Adrenal gland (tissue), 12 donors: ENCODE measurements around the gene HIP1. TPM values are rescaled to one million over a fixed set of nuclear protein-coding genes. Genes with fewer than 3 reads are reported as not detected.
"Not testable (repeated sequence)": the region's sequence is repeated elsewhere in the genome, so short reads cannot be mapped to it uniquely, and the experiment has no call there.

Experiments used
- DNase-seq, 7 donors: peaks; one replicate each; pipeline ENCODE4 v3.0.0-alpha.2; 2019 to 2020
- H3K27ac ChIP-seq, 5 donors: fragments of 200-600 bp; sonication (generic) in 4 of 5; 1 replicate in 3 of 5; 2 replicates in 2 of 5; pipeline versions ENCODE4 v1.5.1 to v1.8.0; 2016 to 2020; ENCODE audit warnings: mild to moderate bottlenecking in 1 of 5
- H3K27me3 ChIP-seq: fragments of 200-600 bp; 2 replicates; pipeline ENCODE4 v1.8.0; 2021
- H3K36me3 ChIP-seq, 2 donors: fragments of 200-600 bp; replicated peaks in 1 of 2; 1 replicate in 1 of 2; 2 replicates in 1 of 2; pipeline versions ENCODE4 v1.5.1 to v1.8.0; 2018 to 2022
- H3K4me1 ChIP-seq, 2 donors: fragments of 200-600 bp; replicated peaks in 1 of 2; 1 replicate in 1 of 2; 2 replicates in 1 of 2; pipeline versions ENCODE4 v1.5.1 to v1.8.0; 2018 to 2021
- H3K4me3 ChIP-seq, 4 donors: fragments of 200-600 bp; sonication (generic) in 3 of 4; one replicate each; pipeline ENCODE4 v1.5.1; 2016 to 2018
- H3K9me3 ChIP-seq, 3 donors: fragments of 200-600 bp; sonication (generic) in 1 of 3; replicated peaks in 1 of 3; 1 replicate in 2 of 3; 2 replicates in 1 of 3; pipeline versions ENCODE4 v1.5.1 to v1.8.0; 2016 to 2021
- POLR2A ChIP-seq, 2 donors: fragments of 450-650 bp; IDR thresholded peaks; one replicate each; pipeline ENCODE4 v1.6.1; 2017; ENCODE audit warnings: antibody characterized with exemption in 2 of 2, mild to moderate bottlenecking in 2 of 2, moderate library complexity in 1 of 2
- WGBS, 4 donors: extraction: QIAGEN DNeasy Blood & Tissue Kit in 2 of 4; methylation state at CpG; one replicate each; pipeline versions ENCODE4 v1.1.5 to v1.1.7; 2013 to 2017; 5-methylcytosine and 5-hydroxymethylcytosine counted together
- intact Hi-C, 2 donors: fragments of 100-400 bp; cut with DNase I; formaldehyde crosslinking; loops; one replicate each; pipeline versions ENCODE4 v1.14.1 to v1.15.0; 2022 to 2023
- polyA plus RNA-seq, 3 donors: library from polyadenylated mRNA; stranded (reverse); fragments of 200-250 nt in 2 of 3; fragments of 350-450 nt in 1 of 3; fragmentation: Illumina TruSeq in 1 of 3; extraction: RNeasy Lipid Tissue Mini Kit (QIAGEN cat#74804) in 1 of 3; gene quantifications; one replicate each; pipeline ENCODE4 v1.2.3, GENCODE V29; 2013 to 2014
- total RNA-seq, 9 donors: library from RNA; depleted of rRNA in 4 of 9; stranded (reverse); fragments of >200 nt in 4 of 9; fragments of 120-200 nt in 1 of 9; fragmentation: NEBNext Ultra II Directional in 1 of 9; extraction: Animal tissue kit (Norgen Biotek cat#: 25700) in 1 of 9; gene quantifications; one replicate each; pipeline versions ENCODE4 v1.1.0 to v1.2.4, GENCODE V29; 2013 to 2023
- TF ChIP-seq, protein P1 (sequence below), 6 experiments: fragments of 450-650 bp in 4 of 6; fragments of 200-600 bp in 2 of 6; sonication (generic) in 1 of 6; IDR thresholded peaks; 1 replicate in 5 of 6; 2 replicates in 1 of 6; pipeline versions ENCODE4 v1.5.1 to v1.8.0; 2016 to 2021; ENCODE audit warnings: antibody characterized with exemption in 6 of 6, mild to moderate bottlenecking in 2 of 6, moderate library complexity in 1 of 6
- donor health status: healthy with polysubstance abuse.
- donor health status: Bipolar disorder and iron deficiency.
- donor health status: DM: yes; HTN: yes; CAD: no.
- donor health status: DM: no; HTN: no; CAD: no.
- donor health status: DM: no; HTN: no; CAD: no.
- donor health status: DM: yes; HTN: yes; CAD: no.

HIP1 gene
- total and polyA plus RNA-seq, 12 donors: 5.9 to 48.9 (median 32.8) TPM

- H3K4me3 ChIP-seq: no peak overlapping the region
- WGBS, 4 donors: 65 to 74% (median 70%) methylated on average over 10 of the region's 10 CpGs
- peaks cover 0 to 5% of the 10 kb centered on the region in 2 donors for H3K4me1 ChIP-seq
- no peaks in the 10 kb centered on the region for H3K36me3 ChIP-seq
- DNase-seq: peak in 1 of 7 donors; percentile 17
- intact Hi-C loops: no loop called here
- no peak for TF ChIP-seq POLR2A (IDR thresholded peaks at IDR 0.05)
- TF ChIP-seq, protein P1, sequence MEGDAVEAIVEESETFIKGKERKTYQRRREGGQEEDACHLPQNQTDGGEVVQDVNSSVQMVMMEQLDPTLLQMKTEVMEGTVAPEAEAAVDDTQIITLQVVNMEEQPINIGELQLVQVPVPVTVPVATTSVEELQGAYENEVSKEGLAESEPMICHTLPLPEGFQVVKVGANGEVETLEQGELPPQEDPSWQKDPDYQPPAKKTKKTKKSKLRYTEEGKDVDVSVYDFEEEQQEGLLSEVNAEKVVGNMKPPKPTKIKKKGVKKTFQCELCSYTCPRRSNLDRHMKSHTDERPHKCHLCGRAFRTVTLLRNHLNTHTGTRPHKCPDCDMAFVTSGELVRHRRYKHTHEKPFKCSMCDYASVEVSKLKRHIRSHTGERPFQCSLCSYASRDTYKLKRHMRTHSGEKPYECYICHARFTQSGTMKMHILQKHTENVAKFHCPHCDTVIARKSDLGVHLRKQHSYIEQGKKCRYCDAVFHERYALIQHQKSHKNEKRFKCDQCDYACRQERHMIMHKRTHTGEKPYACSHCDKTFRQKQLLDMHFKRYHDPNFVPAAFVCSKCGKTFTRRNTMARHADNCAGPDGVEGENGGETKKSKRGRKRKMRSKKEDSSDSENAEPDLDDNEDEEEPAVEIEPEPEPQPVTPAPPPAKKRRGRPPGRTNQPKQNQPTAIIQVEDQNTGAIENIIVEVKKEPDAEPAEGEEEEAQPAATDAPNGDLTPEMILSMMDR (IDR thresholded peaks at IDR 0.05): no peak
- no peaks in the 10 kb centered on the region for H3K9me3 ChIP-seq
- H3K27me3 ChIP-seq: no peaks in the 10 kb centered on the region
- no peak overlapping the region for H3K27ac ChIP-seq
Measured at GRCh38 chr7:75718390-75719031, 20.2 kb downstream of the HIP1 start.

DNA sequence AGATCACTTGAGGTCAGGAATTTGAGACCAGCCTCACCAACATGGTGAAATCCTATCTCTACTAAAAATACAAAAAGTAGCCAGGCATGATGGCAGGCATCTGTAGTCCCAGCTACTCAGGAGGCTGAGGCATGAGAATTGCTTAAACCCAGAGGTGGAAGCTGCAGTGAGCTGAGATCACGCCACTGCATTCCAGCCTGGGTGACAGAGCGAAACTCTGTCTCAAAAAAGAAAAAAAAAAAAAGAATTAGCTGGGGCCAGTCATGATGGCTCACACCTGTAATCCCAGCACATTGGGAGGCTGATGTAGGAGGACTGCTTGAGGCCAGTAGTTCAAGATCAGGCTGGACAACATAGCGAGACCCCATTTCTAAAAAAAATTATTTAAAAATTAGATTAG lies 21.0 kb downstream of the HIP1 start:
- DNase-seq, intact Hi-C loops, H3K27me3 ChIP-seq, H3K4me3 ChIP-seq, H3K27ac ChIP-seq, H3K36me3 ChIP-seq, H3K4me1 ChIP-seq, H3K9me3 ChIP-seq: not testable (repeated sequence)
- WGBS, 4 donors: 96 to 99% (median 97%) methylated on average over 3 of the region's 3 CpGs

DNA sequence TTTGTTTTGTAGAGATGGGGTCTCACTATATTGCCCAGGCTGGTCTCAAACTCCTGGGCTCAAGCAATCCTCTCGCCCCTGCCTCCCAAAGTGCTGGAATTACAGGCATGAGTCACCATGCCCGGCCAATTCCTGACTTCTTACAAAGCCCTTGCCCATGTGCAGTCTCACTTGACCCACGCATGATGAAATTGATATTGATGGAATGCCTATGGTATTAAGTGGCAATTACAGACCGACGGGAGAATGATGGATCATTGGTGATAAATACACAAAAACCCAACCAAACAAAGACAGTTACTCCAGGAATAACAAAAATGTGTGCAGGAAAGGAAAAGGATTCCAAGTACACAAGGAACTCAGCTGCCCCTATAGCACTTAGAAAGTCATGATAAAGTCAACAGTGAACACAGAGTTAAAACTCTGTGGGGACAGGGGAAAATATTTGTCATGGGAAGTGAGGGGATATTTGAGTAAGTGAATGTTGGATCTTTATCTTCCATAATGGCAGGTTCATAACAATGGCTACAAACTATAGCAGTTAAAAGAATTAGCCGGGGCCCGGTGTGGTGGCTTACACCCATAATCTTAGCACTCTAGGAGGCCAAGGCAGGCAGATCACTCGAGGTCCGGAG lies 21.6 kb downstream of the HIP1 start:
- Histone ChIP-seq H3K4me3 (no peak overlapping the region), H3K9me3 (no peaks in the 10 kb centered on the region), H3K27me3 (no peaks in the 10 kb centered on the region), H3K4me1 (peaks cover 0 to 12% of the 10 kb centered on the region in 2 donors), H3K36me3 (no peaks in the 10 kb centered on the region), H3K27ac (no peak overlapping the region)
- intact Hi-C loops: no loop called here
- no peak for DNase-seq
- WGBS, 4 donors: 84 to 91% (median 87%) methylated on average over 8 to 9 of the region's 9 CpGs
- TF ChIP-seq POLR2A (IDR thresholded peaks at IDR 0.05): no peak
- TF ChIP-seq, protein P1 (IDR thresholded peaks at IDR 0.05): no peak

DNA sequence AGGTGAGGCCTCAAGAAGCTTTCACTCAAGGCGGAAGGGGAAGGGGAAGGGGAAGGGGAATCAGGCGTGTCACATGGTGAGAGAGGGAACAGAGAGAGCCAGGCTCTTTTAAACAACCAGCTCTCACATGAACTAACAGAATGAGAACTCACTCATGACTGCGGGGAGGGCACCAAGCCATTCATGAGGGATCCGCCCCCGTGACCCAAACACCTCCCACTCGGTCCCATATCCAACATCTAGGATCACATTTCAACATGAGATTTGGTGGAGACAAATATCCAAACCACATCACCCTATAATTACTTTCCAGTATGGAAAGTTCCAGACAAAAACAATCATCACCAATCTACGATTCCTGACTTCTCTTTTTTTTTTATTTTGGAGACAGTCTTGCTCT lies 22.9 kb downstream of the HIP1 start:
- intact Hi-C loops: no loop called here
- no peaks in the 10 kb centered on the region for H3K9me3 ChIP-seq
- no peaks in the 10 kb centered on the region for H3K36me3 ChIP-seq
- TF ChIP-seq POLR2A (IDR thresholded peaks at IDR 0.05): no peak
- TF ChIP-seq, protein P1 (IDR thresholded peaks at IDR 0.05): no peak
- H3K4me3 ChIP-seq: no peak overlapping the region
- 83 to 88% (median 83%) methylated on average over 7 of the region's 7 CpGs for WGBS, 4 donors
- DNase-seq: no peak
- no peaks in the 10 kb centered on the region for H3K27me3 ChIP-seq
- H3K4me1 ChIP-seq: peaks cover 0 to 12% of the 10 kb centered on the region in 2 donors
- H3K27ac ChIP-seq: no peak overlapping the region
